Measurements from ENCODE around the gene TMEM82.

The TMEM82 gene

DNA sequence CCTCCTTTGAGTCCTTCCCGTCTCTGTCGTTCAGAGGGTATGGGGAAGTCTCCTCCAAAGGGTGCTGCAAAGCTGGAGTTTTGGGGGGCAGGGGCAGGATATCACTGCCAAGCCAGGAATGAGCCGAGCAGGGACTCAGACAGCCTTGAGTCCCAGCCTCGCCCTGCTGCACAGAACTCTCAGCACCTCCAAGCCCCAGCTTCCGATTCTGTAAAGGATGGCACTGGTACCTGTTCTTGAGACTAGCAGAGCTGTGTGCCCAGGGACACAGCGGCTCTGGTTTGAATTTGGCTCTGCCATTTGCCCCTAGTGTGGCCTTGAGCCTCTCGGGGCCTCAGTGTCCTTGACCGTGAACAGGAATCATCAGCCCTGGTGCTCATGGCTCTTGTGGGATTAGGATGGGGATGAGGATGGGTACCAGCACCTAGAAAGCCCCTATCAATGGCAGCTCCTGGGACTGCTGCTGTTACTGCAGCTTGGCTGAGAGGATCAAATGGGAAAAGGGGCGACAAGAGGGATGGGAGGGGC lies 14.8 kb downstream of the TMEM82 start:
- no peak for DNase-seq (ENCODE audit: low read depth)

DNA sequence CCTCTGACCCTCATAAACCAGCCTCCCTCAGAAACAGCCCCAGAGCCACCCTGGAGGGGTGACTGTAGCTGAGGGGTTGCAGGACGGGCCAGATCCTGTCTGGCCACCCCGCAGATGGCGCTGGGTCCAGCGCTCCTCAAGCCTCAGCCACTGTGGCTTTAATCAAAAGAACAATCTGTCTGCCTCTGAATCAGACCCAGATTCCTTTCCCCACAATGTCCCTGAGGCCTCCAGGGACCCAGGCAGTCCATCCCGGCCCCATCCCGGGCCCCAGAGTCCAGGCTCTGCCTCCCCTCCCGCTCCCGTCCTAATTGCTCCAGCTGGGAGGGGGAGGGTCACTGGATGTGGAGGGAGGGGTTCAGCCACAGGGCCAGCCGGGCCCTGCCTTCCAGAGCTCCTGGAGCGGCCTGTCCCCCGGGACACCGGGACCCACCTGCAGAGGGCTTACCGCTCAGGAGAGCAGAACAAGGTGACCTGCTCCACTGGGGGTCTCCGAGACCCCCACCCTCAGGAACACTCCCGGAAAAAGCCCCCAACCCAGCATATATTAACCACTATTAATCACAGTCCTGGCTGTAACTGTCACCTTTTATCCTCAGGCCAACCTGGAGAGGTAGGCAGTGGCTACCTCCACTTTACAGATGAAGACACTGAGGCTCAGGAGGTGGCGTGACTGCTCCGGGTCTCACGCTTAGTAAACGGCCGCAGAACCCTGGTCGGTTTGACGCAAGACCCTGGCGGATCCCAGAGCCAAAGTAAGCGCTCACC lies 15.5 kb downstream of the TMEM82 start:
- no peak for DNase-seq (ENCODE audit: low read depth)

DNA sequence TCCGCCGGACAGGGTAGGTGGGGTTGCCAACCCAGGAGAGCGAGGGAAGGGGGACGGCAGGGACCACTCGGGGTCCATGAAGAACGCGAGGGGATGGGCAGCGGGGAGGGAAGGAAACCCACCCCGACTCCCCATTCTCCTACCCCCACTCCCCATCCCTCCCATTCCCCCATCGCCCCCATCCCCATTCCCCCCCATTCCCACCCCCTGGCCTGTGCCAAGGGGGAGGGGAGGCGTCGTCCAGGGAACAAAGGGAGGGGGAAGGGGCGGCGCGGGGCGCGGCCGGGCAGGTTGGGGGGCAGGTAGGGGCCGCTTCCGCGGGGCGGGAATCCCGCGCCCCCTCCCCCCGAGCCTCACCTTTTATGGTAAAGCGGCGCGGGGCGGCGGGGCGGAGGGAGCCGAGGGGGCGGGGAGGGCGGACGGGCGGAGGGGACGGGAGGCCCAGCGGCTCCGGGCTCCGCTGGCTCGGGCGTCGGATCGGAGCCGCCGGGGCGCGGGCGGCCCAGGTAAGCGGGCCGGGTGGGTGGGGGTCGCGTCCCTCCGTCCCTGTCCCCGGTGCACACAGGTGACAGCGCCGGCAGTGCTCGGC lies 16.1 kb downstream of the TMEM82 start, which contains the start of gene FBLIM1:
Gene FBLIM1, plus strand, starts transcription at position 453 of the 589 bp plus-strand sequence. CDS start 6,189 bp downstream, outside the sequence.
- DNase-seq (ENCODE audit: low read depth), result no peak

DNA sequence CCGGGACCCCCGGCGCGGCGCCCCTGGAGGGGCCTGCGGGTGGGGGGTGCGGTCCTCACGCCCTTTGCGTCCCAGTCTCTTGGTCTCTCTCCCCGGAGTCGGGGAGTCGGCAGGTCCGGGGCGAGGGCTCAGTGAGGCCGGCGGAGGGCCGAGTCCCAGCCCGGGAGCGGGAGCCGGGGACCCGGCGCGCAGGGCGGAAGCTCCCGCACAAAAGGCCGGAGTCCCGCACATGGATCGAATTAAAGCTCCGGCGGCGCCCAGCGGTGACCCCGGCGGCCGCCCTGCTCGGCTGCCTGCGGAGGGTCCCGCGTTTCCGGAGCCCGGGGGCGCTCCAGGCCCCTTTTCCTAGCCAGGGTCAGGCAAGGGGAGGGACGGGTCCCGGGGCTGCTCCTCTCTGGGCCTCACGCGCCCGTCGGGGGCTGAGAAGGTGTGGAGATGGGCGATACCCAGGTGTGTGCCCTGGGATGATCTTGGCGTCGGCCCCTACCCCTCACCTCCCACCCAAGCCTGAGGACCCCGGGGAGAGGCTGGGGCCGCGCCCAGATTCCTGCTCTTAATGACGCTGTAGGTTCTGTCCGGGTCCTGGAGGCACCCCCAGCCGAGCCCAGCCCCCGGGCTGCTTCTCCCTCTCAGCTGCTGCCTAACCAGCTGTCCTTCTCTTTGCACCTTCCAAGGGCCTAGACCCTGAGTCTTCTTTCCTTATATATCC lies 16.8 kb downstream of the TMEM82 start:
- no peak for DNase-seq (ENCODE audit: low read depth)

DNA sequence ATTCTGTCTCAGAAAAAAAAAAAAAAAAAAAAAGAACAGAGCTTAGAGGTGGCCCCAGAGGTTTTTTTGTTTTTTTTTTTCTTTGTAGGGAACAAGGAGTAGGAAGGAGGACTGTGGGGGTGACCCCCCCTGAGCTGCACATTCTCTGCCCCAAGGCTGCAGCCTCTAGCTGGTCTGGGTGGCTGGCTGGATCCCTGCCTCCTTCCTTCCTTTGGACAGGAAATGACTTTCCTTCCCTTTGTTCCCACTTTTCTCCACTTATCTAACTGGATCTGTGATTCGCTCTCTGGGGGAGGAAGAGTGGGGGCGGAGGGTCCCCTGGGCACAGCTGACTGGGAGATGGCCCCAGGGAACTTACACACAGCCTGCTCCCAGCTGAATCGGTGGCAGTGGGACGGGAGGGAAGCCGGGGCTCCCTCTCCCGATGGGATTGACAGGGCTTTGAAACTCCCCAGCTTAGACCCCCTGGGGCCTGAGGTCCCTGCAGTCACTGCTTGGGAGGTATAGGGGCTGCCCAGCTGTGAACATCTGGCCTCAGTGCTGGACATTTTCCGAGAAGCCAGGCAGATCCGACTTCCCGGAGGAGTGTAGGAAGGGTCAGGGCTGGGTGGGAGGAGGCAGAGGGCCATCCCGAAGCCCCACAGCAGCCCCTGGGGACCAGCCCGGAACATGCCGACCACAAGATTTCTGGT lies 18.4 kb downstream of the TMEM82 start:
- no peak for DNase-seq (ENCODE audit: low read depth)

DNA sequence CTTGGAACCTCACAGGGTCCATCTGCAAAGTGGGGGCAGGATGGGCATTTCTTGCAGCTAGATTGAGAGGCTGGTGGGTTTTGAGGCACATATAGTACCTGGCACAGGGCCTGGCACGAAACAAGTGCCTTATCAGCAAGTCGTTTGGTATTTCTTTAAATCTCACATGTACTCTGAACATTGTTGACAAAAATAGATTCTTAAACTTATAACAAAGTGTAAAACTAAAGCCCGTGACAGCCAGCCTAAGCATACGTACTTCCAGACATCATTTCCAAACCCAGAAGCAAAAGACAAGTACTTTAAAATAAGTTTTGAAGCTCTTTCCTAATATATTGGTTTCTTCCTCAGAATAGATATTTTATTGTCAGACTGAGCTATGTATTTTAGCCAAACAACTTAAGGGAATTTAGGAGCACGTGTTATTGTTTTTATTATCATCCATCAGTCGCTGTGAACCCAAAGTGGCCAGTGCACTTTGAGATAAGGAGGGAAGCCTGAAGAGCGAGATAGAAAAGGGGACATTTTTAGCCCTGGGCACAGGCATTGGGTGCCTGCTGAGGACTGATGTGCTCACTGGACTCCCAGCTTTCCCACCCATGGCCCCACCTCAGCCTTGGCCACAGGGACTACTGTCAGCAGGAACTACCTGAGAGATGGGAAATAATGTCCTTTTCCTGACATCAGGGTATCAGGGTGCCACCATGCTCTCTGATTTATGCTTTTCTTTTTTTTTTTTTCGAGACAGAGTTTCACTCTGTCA lies 19.2 kb downstream of the TMEM82 start:
- no peak for DNase-seq (ENCODE audit: low read depth)

- no peak for DNase-seq (ENCODE audit: low read depth)
These were observed 20.2 kb downstream of the TMEM82 start for GRCh38 chr1:15762546-15762945.

GRCh38 chr1:15764269-15764764 lies 22.0 kb downstream of the TMEM82 start:
- no peak for DNase-seq (ENCODE audit: low read depth)

DNA sequence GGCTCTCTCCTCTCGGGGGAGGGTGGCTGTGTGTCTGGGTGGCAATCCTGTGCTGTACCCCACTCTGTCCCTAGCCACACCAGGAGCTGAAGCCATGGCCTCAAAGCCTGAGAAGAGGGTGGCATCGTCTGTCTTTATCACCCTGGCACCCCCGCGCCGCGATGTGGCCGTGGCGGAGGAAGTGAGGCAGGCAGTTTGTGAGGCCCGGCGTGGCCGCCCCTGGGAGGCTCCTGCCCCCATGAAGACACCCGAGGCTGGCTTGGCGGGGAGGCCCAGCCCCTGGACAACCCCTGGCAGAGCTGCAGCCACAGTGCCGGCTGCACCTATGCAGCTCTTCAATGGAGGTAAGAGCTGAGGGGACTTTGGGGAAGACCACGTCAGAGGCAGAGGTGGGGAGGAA lies 22.6 kb downstream of the TMEM82 start:
- DNase-seq (ENCODE audit: low read depth), result no peak

DNA sequence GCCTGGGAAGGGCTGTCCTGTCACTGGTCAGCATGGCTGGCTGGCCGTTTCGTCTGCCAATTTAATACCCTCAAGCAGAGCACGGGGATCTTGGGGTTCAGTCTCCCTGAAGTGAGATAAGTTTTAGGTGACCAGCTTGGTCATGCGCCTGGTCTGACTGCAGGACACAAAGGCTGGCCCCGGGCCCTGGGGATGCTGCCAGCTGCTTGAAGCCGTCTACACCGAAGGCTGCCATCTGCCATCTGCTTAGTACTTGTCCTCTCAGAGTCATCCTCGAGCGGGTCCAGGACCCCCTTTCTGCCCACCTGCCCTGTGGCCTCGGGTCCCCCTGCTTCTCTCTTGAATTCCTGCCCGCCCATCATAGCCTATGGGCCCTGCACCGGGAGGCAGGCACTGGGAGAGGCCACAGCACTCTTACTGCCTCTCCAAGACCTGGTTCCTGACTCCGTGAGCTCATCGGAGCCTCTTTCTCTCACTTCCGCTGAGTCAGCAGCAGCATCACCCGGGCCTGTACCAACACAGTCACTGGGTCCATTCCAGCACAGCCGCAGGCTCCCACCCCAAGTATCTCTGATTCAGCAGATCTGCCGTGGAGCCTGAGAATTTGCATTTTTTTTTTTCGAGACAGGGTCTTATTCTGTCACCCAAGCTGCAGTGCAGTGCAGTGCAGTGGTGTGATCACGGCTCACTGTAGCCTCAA lies 23.3 kb downstream of the TMEM82 start:
- no peak for DNase-seq (ENCODE audit: low read depth)

- DNase-seq (ENCODE audit: low read depth), result no peak
These were observed 25.6 kb downstream of the TMEM82 start for GRCh38 chr1:15767941-15768340.

DNA sequence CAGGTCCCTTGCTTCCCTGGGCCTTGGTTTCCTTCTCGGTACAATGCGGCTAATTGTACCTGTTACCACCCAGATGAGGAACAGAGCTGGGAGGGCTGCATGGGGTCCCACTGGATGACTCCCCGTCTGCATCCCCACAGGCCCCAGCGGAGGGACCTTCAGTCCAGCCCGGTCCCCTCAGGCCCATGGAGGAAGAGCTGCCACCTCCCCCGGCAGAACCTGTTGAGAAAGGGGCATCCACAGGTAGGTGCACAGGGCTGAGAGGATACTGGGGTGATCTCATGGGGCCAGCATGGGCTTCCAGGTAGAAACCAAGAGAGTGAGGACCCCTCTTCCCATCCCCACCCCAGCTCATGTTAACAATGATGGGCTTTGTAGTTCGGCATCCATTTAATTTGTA lies 26.1 kb downstream of the TMEM82 start:
- DNase-seq (ENCODE audit: low read depth), result no peak

- DNase-seq (ENCODE audit: low read depth), result no peak
These were observed 28.1 kb downstream of the TMEM82 start for GRCh38 chr1:15770313-15770962.

- no peak for DNase-seq (ENCODE audit: low read depth)
These were observed 29.7 kb downstream of the TMEM82 start for GRCh38 chr1:15771836-15772515.

DNA sequence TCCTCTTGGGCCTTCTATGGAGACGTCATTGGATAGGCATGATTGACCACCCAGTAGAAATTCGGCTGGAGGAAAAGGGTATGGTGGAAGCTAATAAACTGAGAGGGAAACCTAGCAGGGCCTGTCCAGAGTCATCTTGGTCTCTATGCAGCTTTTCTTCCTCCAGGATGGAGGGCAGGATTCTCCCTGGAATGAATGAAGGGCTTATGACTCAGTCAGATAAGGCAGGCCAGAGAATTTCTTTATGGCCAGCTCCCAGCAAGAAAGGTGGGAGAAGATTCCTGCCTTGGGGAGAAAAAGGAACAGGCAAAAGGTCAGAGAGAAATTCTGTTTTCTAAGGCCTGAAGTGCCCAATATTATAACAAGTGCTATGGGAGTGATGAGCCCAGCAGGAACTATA lies 33.4 kb downstream of the TMEM82 start:
- no peak for DNase-seq (ENCODE audit: low read depth)

GRCh38 chr1:15777909-15778707 lies 35.8 kb downstream of the TMEM82 start:
- DNase-seq (ENCODE audit: low read depth), result no peak

- no peak for DNase-seq (ENCODE audit: low read depth)
These were observed 43.4 kb downstream of the TMEM82 start for GRCh38 chr1:15785683-15786082.

DNA sequence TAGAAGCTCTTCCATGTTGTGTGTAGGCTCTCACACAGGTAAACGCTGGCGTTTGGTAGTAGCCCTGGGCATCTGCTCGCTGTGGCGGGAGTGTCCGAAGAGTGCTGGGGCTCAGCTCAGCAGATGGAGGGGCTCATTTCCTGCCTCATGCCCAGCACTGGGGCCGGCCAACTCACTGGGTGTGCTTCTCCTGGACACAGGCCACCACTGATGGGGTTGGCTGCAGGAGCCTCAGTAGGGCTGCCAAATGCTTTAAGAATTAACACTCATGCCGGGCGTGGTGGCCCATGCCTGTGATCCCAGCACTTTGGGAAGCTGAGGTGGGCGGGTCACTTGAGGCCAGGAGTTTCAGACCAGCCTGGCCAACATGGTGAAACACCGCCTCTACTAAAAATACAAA lies 44.3 kb downstream of the TMEM82 start:
- no peak for DNase-seq (ENCODE audit: low read depth)

Data from activated T-helper 1 cell treated with Interleukin-2 at 50 U/mL for 16 hours (primary cell).